Measurements from ENCODE around the gene TIGD1.
"Not testable (repeated sequence)": the region's sequence is repeated elsewhere in the genome, so short reads cannot be mapped to it uniquely, and the experiment has no call there.

TIGD1 gene

DNA sequence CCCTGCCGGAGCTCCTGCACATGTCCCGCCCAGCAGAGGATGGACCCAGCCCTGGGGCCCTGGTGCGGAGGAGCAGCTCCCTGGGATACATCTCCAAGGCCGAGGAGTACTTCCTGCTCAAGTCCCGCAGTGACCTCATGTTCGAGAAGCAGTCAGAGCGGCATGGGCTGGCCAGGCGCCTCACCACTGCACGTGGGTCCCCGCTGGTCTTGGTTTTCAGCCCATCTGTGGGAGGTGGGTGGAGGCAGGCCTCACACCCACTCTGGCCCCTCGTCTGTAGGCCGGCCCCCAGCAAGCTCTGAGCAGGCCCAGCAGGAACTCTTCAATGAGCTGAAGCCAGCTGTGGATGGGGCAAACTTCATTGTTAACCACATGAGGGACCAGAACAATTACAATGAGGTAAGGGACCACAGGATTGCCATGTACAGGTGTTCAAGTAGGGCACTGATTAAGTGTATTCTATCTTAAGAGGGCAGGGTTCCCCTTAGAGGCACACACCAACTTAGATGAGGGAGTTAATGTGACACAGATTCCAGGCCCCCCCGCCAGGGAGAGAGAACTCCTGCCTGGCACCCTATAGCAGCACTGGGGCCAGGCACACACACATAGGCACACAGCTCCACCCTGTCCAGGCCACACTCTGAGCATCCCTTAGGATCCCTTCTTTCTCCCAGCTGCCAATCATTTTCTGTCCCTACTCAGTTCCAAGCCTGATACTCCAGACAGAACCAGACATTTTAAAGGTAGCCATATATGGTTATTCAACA is 16.2 kb downstream of the TIGD1 start:
- Histone ChIP-seq H3K27me3 (ENCODE audit: control insufficient read depth, insufficient read depth, low read length) (peaks cover 1% of the 10 kb centered on the region), H3K27ac (ENCODE audit: low read depth, low read length) (no peak overlapping the region), H3K36me3 (ENCODE audit: control insufficient read depth, insufficient read depth, low read length) (no peaks in the 10 kb centered on the region), H3K9ac (ENCODE audit: low read length) (no peak overlapping the region), H3K4me1 (ENCODE audit: control insufficient read depth, insufficient read depth, low read length) (no peaks in the 10 kb centered on the region), H3K4me3 (ENCODE audit: low read length) (no peak overlapping the region)

DNA sequence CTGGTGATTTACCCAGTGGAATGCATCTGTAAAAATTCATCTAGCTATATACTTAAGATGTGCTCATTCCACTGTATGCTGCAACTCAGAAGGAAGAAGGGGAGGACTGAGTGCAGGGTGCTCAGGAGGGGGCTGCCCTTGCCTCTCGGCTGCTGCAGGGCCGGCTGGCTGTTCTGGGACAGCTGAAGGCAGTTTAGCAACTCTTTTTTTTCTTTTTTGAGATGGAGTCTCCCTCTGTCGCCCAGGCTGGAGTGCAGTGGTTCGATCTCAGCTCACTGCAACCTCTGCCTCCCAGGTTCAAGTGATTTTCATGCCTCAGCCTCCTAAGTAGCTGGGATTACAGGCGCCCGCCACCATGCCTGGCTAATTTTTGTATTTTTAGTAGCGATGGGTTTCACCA is 17.5 kb downstream of the TIGD1 start:
- not testable (repeated sequence) for H3K27me3 ChIP-seq (ENCODE audit: control insufficient read depth, insufficient read depth, low read length); H3K9ac ChIP-seq (ENCODE audit: low read length)

DNA sequence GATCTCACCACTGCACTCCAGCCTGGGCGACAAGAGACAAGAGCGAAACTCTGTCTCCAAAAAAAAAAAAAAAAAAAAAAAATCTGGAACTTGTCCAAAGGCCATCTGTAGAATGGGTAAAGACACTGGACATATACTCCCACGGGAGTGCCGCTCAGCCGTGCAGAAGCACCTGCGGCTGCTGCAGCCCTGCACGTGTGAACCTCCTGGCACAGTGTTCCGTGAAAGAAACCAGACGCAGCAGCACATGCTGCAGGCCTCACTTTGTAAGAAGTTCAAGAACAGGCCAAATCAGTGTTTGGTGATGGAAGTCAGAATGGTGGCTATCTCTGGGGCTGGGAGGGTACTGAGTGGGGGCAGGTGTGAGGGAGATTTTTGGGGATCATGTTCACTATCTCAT is 17.9 kb downstream of the TIGD1 start:
- Histone ChIP-seq H3K4me1 (ENCODE audit: control insufficient read depth, insufficient read depth, low read length) (no peaks in the 10 kb centered on the region), H3K4me3 (ENCODE audit: low read length) (no peak overlapping the region), H3K27ac (ENCODE audit: low read depth, low read length) (no peak overlapping the region), H3K36me3 (ENCODE audit: control insufficient read depth, insufficient read depth, low read length) (no peaks in the 10 kb centered on the region), H3K27me3 (ENCODE audit: control insufficient read depth, insufficient read depth, low read length) (peaks cover 4% of the 10 kb centered on the region), H3K9ac (ENCODE audit: low read length) (no peak overlapping the region)

More for the DNA sequence above, 17.5 kb downstream of the TIGD1 start:
- not testable (repeated sequence) for H3K4me3 ChIP-seq (ENCODE audit: low read length); H3K27ac ChIP-seq (ENCODE audit: low read depth, low read length); H3K4me1 ChIP-seq (ENCODE audit: control insufficient read depth, insufficient read depth, low read length); H3K36me3 ChIP-seq (ENCODE audit: control insufficient read depth, insufficient read depth, low read length)

DNA sequence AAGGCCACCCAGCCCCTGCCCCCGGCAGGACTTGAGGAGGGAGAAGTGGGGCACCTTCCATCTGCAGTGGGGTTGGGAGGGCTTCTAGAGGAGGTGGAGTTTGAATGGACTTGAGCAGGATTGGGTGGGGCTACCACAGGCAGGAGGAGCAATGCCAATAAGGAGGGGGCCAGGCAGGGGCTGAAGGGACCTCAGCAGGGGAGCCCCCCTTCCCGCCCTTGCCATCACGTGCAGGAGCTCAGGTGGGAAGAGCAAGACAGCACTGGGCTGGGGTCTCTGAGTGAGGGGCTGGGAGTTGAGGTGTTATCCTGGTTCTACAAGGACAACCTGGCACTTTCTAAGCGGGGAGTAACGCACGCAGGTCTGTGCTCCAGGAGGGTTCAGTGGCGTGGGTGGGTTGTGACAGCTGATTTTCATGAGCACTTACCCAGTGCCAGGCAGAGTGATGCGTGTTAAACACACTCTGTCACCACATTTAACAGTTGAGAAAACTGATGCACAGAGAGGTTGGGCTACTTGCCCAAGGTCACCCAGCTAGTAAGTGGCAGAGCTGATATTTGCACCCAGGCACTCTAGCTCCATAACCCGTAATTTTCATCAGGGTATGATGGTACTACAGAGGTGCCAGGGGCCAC is 19.6 kb downstream of the TIGD1 start:
- H3K4me3 ChIP-seq (ENCODE audit: low read length): no peak overlapping the region
- H3K36me3 ChIP-seq (ENCODE audit: control insufficient read depth, insufficient read depth, low read length): no peaks in the 10 kb centered on the region
- H3K4me1 ChIP-seq (ENCODE audit: control insufficient read depth, insufficient read depth, low read length): no peaks in the 10 kb centered on the region

DNA sequence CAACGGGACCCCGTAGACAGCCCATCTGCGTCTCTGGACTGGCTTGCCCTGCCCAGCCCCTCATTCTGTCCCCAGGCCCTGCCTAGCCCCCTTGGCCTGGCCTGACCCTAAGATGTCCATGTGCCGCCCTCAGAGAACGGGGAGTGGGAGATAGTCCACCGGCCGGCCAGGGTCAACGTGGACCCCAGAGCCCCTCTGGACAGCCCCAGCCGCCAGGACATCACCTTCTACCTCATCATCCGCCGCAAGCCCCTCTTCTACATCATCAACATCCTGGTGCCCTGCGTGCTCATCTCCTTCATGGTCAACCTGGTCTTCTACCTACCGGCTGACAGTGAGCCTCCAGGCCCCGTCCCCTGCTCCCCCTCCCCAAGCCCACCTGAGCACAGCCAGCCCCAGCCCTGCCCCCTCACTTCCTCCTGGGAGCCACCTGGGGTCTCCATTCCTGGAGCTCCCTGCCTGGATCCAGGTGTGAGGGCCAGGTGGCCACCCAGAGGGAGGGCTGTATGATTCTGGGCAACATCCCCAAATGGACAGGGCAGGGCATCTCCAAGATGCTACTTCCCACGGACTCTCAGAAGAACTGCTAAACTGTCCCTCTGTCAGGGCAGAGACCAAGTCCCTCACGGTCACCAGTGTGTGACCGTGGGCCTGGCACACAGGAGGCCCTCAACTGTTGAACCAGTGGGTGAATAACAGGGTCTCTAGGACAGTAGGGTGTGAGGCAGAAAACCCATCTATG is 20.4 kb downstream of the TIGD1 start:
- Histone ChIP-seq H3K27ac (ENCODE audit: low read depth, low read length) (no peak overlapping the region), H3K27me3 (ENCODE audit: control insufficient read depth, insufficient read depth, low read length) (peaks cover 5% of the 10 kb centered on the region), H3K4me1 (ENCODE audit: control insufficient read depth, insufficient read depth, low read length) (no peaks in the 10 kb centered on the region), H3K4me3 (ENCODE audit: low read length) (no peak overlapping the region), H3K36me3 (ENCODE audit: control insufficient read depth, insufficient read depth, low read length) (no peaks in the 10 kb centered on the region), H3K9ac (ENCODE audit: low read length) (no peak overlapping the region)

More for the DNA sequence above, 19.6 kb downstream of the TIGD1 start:
- no peak overlapping the region for H3K9ac ChIP-seq (ENCODE audit: low read length)
- no peak overlapping the region for H3K27ac ChIP-seq (ENCODE audit: low read depth, low read length)
- peaks cover 4% of the 10 kb centered on the region for H3K27me3 ChIP-seq (ENCODE audit: control insufficient read depth, insufficient read depth, low read length)

DNA sequence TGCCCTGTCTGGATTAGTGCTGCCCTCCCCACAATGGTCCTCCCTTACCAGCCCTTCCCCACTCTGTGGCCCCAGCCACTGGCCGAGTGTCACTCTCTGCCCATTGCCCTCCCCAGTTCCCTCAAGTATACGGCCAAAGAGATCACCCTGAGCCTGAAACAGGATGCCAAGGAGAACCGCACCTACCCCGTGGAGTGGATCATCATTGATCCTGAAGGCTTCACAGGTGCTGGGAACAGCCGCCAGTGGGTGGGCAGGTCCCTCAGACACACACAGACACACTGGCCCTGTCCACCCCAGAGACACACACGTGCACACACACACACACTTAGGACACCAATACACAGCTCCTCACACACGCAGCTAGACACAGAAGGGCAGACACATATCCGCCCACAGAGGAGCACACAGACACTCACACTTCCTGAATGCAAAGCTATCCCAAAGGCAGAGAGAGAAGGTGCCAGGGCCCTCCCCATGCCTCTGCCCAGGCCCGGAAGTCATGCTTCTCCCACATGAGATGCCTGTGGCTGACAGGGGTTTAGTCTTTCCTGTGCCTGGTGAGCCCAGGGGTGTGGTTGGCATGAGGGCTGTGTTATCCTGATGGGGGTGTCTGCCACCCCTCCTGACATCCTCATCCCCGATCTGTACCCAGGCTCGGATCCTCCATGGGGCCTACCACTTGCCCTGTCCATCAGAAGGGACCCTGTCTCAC is 21.5 kb downstream of the TIGD1 start:
- Histone ChIP-seq H3K4me3 (ENCODE audit: low read length) (no peak overlapping the region), H3K4me1 (ENCODE audit: control insufficient read depth, insufficient read depth, low read length) (no peaks in the 10 kb centered on the region), H3K27ac (ENCODE audit: low read depth, low read length) (no peak overlapping the region)

DNA sequence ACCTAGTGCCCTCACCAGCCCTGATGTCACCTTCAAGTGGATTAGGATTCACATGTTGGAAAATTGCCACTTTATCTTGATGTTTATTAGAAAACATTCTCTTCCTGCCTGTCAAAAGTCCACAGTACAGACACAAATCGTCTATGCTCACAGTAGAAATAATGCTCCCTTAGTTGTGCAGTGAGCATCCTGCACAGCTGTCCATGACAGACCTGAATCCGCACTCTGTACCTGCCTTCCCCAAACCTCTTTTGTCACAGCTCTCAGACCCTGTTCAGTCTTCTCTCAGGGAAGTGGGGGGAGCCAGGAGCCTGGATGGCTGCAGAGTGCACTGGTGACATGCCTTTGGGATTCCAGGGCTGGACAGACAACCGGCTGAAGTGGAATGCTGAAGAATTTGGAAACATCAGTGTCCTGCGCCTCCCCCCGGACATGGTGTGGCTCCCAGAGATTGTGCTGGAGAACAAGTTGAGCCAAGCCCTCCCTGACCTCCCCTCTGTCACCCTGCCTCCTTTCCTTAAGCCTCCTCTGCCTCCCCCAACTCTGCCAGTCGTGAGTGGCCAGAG is 22.4 kb downstream of the TIGD1 start:
- no peak overlapping the region for H3K4me3 ChIP-seq (ENCODE audit: low read length)
- no peaks in the 10 kb centered on the region for H3K36me3 ChIP-seq (ENCODE audit: control insufficient read depth, insufficient read depth, low read length)
- H3K27ac ChIP-seq (ENCODE audit: low read depth, low read length): no peak overlapping the region
- H3K27me3 ChIP-seq (ENCODE audit: control insufficient read depth, insufficient read depth, low read length): peaks cover 22% of the 10 kb centered on the region
- H3K4me1 ChIP-seq (ENCODE audit: control insufficient read depth, insufficient read depth, low read length): no peaks in the 10 kb centered on the region
- no peak overlapping the region for H3K9ac ChIP-seq (ENCODE audit: low read length)

More for the DNA sequence above, 21.5 kb downstream of the TIGD1 start:
- Histone ChIP-seq H3K27me3 (ENCODE audit: control insufficient read depth, insufficient read depth, low read length) (peaks cover 13% of the 10 kb centered on the region), H3K36me3 (ENCODE audit: control insufficient read depth, insufficient read depth, low read length) (no peaks in the 10 kb centered on the region), H3K9ac (ENCODE audit: low read length) (no peak overlapping the region)

DNA sequence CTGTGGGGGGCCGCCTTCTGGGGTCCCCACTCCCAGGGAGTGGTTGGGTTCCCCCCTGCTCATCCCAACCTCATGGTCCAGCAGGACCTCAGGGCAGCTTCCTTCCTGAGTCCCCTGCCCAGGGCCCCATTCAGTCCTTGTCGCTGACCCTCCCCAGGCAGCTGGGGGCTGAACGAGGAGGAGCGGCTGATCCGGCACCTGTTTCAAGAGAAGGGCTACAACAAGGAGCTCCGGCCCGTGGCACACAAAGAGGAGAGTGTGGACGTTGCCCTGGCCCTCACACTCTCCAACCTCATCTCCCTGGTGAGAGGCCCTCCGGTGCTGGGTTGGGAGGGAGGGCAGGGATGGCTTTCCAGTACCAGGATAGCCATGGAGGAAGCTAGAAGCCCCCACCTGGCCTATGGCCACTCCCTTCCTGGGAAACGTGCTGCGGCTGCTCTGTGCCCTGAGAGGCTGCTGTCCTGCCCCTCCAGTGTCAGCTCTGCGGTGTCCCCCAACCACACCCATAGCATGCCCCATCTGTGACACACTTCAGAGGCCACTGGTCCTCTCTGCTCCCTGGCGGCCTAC is 23.9 kb downstream of the TIGD1 start:
- Histone ChIP-seq H3K27me3 (ENCODE audit: control insufficient read depth, insufficient read depth, low read length) (peaks cover 32% of the 10 kb centered on the region), H3K9ac (ENCODE audit: low read length) (no peak overlapping the region), H3K4me1 (ENCODE audit: control insufficient read depth, insufficient read depth, low read length) (no peaks in the 10 kb centered on the region), H3K27ac (ENCODE audit: low read depth, low read length) (no peak overlapping the region), H3K4me3 (ENCODE audit: low read length) (no peak overlapping the region), H3K36me3 (ENCODE audit: control insufficient read depth, insufficient read depth, low read length) (no peaks in the 10 kb centered on the region)

DNA sequence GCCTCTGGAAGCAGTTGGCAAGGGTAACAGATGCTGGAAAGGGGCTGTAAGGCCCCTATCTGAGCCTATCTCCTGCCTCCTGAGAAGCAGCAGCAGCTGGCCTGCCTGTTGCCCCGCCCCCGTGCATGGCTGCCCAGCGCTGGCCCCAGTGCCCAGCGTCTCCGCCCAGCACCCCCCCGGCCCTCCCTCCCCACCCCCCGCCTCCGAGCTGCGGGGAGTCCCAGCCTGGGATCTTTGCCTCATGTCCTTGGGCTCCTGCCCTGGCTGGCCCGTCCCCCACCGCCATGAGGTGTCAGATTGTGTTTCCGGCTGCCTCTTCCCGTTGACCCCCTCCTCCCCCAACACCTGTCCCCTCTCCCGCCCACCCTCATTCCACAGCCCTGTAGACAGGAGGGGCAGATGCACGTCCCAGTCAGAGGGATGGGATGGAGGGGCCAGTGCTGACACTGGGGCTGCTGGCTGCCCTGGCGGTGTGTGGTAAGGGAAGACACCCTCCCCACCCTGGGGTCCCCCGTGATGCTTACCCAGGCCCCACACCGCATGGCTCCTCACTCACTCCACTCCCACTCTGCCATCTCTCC is 24.5 kb downstream of the TIGD1 start, which contains the start of gene CHRND:
Gene CHRND (plus strand): TSS at position 370 of the 581 bp plus-strand sequence. CDS start 56 bp downstream, at position 426.
- peaks cover 35% of the 10 kb centered on the region for H3K27me3 ChIP-seq (ENCODE audit: control insufficient read depth, insufficient read depth, low read length)
- no peak within 1 kb of the TSS for H3K9ac ChIP-seq (ENCODE audit: low read length)
- no peak within 1 kb of the TSS for H3K4me3 ChIP-seq (ENCODE audit: low read length)
- H3K36me3 ChIP-seq (ENCODE audit: control insufficient read depth, insufficient read depth, low read length): no peaks in the 10 kb centered on the region
- H3K4me1 ChIP-seq (ENCODE audit: control insufficient read depth, insufficient read depth, low read length): no peaks in the 10 kb centered on the region
- H3K27ac ChIP-seq (ENCODE audit: low read depth, low read length): no peak within 1 kb of the TSS

DNA sequence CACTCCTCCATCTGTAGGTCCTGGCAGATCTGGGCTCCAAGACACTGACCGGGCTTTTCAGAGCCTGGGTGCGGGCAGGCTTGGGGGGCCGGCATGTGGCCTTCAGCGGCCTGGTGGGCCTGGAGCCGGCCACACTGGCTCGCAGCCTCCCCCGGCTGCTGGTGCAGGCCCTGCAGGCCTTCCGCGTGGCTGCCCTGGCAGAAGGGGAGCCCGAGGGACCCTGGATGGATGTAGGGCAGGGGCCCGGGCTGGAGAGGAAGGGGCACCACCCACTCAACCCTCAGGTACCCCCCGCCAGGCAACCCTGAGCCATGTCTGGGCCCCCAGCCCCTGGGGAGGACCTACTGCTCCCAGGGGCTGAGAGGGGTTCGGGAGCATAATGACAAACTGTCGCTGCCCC is 25.2 kb downstream of the TIGD1 start:
- H3K9ac ChIP-seq (ENCODE audit: low read length): no peak overlapping the region
- no peak overlapping the region for H3K27ac ChIP-seq (ENCODE audit: low read depth, low read length)
- H3K36me3 ChIP-seq (ENCODE audit: control insufficient read depth, insufficient read depth, low read length): no peaks in the 10 kb centered on the region
- no peaks in the 10 kb centered on the region for H3K4me1 ChIP-seq (ENCODE audit: control insufficient read depth, insufficient read depth, low read length)
- no peak overlapping the region for H3K4me3 ChIP-seq (ENCODE audit: low read length)
- peaks cover 35% of the 10 kb centered on the region for H3K27me3 ChIP-seq (ENCODE audit: control insufficient read depth, insufficient read depth, low read length)

DNA sequence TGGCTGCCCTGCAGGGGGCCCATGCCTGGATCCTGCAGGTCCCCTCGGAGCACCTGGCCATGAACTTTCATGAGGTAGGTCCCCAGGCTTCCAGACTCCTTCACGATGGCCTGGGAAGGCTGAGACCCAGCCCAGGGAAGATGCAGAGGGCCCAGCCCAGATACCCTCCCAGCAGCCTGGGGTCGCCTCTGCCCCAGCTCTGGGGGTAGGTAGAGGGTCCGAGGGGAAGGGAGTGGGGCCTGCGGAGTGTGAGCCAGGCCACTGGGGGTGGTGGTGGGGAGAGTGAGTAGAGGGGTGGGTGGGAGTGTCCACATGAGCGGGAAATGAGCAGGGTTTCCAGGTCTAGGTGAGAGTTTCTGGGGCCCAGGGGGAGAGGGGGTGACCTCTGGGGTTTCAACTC is 25.6 kb downstream of the TIGD1 start:
- Histone ChIP-seq H3K27ac (ENCODE audit: low read depth, low read length) (no peak overlapping the region), H3K9ac (ENCODE audit: low read length) (no peak overlapping the region), H3K4me1 (ENCODE audit: control insufficient read depth, insufficient read depth, low read length) (no peaks in the 10 kb centered on the region), H3K27me3 (ENCODE audit: control insufficient read depth, insufficient read depth, low read length) (peaks cover 35% of the 10 kb centered on the region), H3K4me3 (ENCODE audit: low read length) (no peak overlapping the region), H3K36me3 (ENCODE audit: control insufficient read depth, insufficient read depth, low read length) (no peaks in the 10 kb centered on the region)
